Measurements from ENCODE around the gene ASH1L. TPM values are rescaled to one million over a fixed set of nuclear protein-coding genes. Genes with fewer than 3 reads are reported as not detected.
A peak's percentile ranks its signal among the peaks of the same experiment; 100 is the strongest.
"Not testable (repeated sequence)": the region's sequence is repeated elsewhere in the genome, so short reads cannot be mapped to it uniquely, and the experiment has no call there.

Gene ASH1L
- total and polyA plus RNA-seq, 2 experiments from 2014 or later: 23.6 to 24.7 TPM

- H3K36me3 Mint-ChIP-seq (ENCODE audit: low read depth); H3K4me1 ChIP-seq (ENCODE audit: insufficient read depth); H3F3A ChIP-seq (replicated peaks; ENCODE audit: low read depth); H3K9me2 ChIP-seq (ENCODE audit: insufficient read depth); H3K27ac Mint-ChIP-seq; H3K36me3 ChIP-seq (ENCODE audit: insufficient read depth); H4K20me1 ChIP-seq (replicated peaks; ENCODE audit: insufficient read depth); H3K4me3 Mint-ChIP-seq; H3K27me3 ChIP-seq (ENCODE audit: insufficient read depth); H3K79me2 ChIP-seq (replicated peaks; ENCODE audit: insufficient read depth); H3K27me3 Mint-ChIP-seq (ENCODE audit: insufficient read depth, low read depth, poor library complexity); H3K9me3 Mint-ChIP-seq; DNase-seq (ENCODE audit: low spot score): not testable (repeated sequence)
- H3K4me3 ChIP-seq: peak overlapping the region; percentile 34
- peak overlapping the region; percentile 77; the same call in 1 of the 2 replicates for H3K27ac ChIP-seq (ENCODE audit: low read depth)
- H2AFZ ChIP-seq: peak overlapping the region; percentile 84; the same call in 1 of the 2 replicates
- H3K4me2 ChIP-seq: peak overlapping the region; percentile 59
- peak; percentile 18; the same call in 2 of the 3 replicates for ATAC-seq
- H3K4me1 Mint-ChIP-seq: peaks cover 19% of the 10 kb centered on the region
Measured at GRCh38 chr1:155599828-155600572, 37.4 kb upstream of the ASH1L start.

- H3K27ac ChIP-seq (ENCODE audit: low read depth): peak overlapping the region; percentile 63; the same call in 1 of the 2 replicates
- Mint-ChIP-seq H3K4me3 (peak overlapping the region; percentile 32; the same call in 1 of the 3 replicates), H3K27ac (peak overlapping the region; percentile 78; the same call in 1 of the 2 replicates), H3K4me1 (peaks cover 19% of the 10 kb centered on the region), H3K27me3 (ENCODE audit: insufficient read depth, low read depth, poor library complexity) (peaks cover 2% of the 10 kb centered on the region), H3K36me3 (ENCODE audit: low read depth) (no peaks in the 10 kb centered on the region), H3K9me3 (no peaks in the 10 kb centered on the region)
- no peak overlapping the region for H2AFZ ChIP-seq
- no peaks in the 10 kb centered on the region for H3K27me3 ChIP-seq (ENCODE audit: insufficient read depth)
- TF ChIP-seq, protein P1, sequence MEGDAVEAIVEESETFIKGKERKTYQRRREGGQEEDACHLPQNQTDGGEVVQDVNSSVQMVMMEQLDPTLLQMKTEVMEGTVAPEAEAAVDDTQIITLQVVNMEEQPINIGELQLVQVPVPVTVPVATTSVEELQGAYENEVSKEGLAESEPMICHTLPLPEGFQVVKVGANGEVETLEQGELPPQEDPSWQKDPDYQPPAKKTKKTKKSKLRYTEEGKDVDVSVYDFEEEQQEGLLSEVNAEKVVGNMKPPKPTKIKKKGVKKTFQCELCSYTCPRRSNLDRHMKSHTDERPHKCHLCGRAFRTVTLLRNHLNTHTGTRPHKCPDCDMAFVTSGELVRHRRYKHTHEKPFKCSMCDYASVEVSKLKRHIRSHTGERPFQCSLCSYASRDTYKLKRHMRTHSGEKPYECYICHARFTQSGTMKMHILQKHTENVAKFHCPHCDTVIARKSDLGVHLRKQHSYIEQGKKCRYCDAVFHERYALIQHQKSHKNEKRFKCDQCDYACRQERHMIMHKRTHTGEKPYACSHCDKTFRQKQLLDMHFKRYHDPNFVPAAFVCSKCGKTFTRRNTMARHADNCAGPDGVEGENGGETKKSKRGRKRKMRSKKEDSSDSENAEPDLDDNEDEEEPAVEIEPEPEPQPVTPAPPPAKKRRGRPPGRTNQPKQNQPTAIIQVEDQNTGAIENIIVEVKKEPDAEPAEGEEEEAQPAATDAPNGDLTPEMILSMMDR (conservative IDR thresholded peaks at IDR 0.05; ENCODE audit: low read depth in 2 of 2): peak in 1 of 2 experiments; percentile 33; a peak in 2 of 4 replicates
- no peak for TF ChIP-seq NANOG (IDR thresholded peaks at IDR 0.05; ENCODE audit: borderline replicate concordance)
- peak; percentile 56 for DNase-seq (ENCODE audit: low spot score)
- peak; percentile 90 for ATAC-seq
- H3K4me3 ChIP-seq: peak overlapping the region; percentile 8
- H3K4me1 ChIP-seq (ENCODE audit: insufficient read depth): peaks cover 10% of the 10 kb centered on the region
- no peaks in the 10 kb centered on the region for H3K9me2 ChIP-seq (ENCODE audit: insufficient read depth)
- H3K36me3 ChIP-seq (ENCODE audit: insufficient read depth): no peaks in the 10 kb centered on the region
- no peaks in the 10 kb centered on the region for H3F3A ChIP-seq (replicated peaks; ENCODE audit: low read depth)
- H4K20me1 ChIP-seq (replicated peaks; ENCODE audit: insufficient read depth): no peaks in the 10 kb centered on the region
- H3K4me2 ChIP-seq: peak overlapping the region; percentile 59
- H3K79me2 ChIP-seq (replicated peaks; ENCODE audit: insufficient read depth): no peaks in the 10 kb centered on the region
Measured at GRCh38 chr1:155598842-155599331, 36.3 kb upstream of the ASH1L start.

GRCh38 chr1:155596864-155597263 is 34.3 kb upstream of the ASH1L start:
- H4K20me1 ChIP-seq (replicated peaks; ENCODE audit: insufficient read depth): no peaks in the 10 kb centered on the region
- no peaks in the 10 kb centered on the region for H3K27me3 ChIP-seq (ENCODE audit: insufficient read depth)
- no peak for ATAC-seq
- no peak overlapping the region for H3K27ac ChIP-seq (ENCODE audit: low read depth)
- H3K4me3 ChIP-seq: no peak overlapping the region
- H3F3A ChIP-seq (replicated peaks; ENCODE audit: low read depth): no peaks in the 10 kb centered on the region
- no peak overlapping the region for H3K4me2 ChIP-seq
- H2AFZ ChIP-seq: no peak overlapping the region
- no peak overlapping the region for H3K27ac Mint-ChIP-seq
- H3K4me1 ChIP-seq (ENCODE audit: insufficient read depth): peaks cover 10% of the 10 kb centered on the region
- H3K36me3 ChIP-seq (ENCODE audit: insufficient read depth): no peaks in the 10 kb centered on the region
- no peaks in the 10 kb centered on the region for H3K9me2 ChIP-seq (ENCODE audit: insufficient read depth)
- peaks cover 19% of the 10 kb centered on the region for H3K4me1 Mint-ChIP-seq
- H3K36me3 Mint-ChIP-seq (ENCODE audit: low read depth): no peaks in the 10 kb centered on the region
- H3K27me3 Mint-ChIP-seq (ENCODE audit: insufficient read depth, low read depth, poor library complexity): peaks cover 2% of the 10 kb centered on the region
- no peaks in the 10 kb centered on the region for H3K9me3 Mint-ChIP-seq
- no peaks in the 10 kb centered on the region for H3K79me2 ChIP-seq (replicated peaks; ENCODE audit: insufficient read depth)
- no peak overlapping the region for H3K4me3 Mint-ChIP-seq
- no peak for DNase-seq (ENCODE audit: low spot score)
- TF ChIP-seq JUNB (IDR thresholded peaks at IDR 0.05; ENCODE audit: unreplicated experiment) (no peak), REST (IDR thresholded peaks at IDR 0.05; ENCODE audit: unreplicated experiment) (no peak), EZH2phosphoT487 (IDR thresholded peaks at IDR 0.05; ENCODE audit: unreplicated experiment) (no peak), ZNF114 (CRISPR knock-in tag; IDR thresholded peaks at IDR 0.05) (no peak), EZH2 (IDR thresholded peaks at IDR 0.05; ENCODE audit: low read depth, unreplicated experiment) (no peak), STAT1 (IDR thresholded peaks at IDR 0.05; ENCODE audit: unreplicated experiment) (no peak), CREB1 (CRISPR knock-in tag; IDR thresholded peaks at IDR 0.05; ENCODE audit: low read depth) (no peak)
- TF ChIP-seq, protein P1 (conservative IDR thresholded peaks at IDR 0.05; ENCODE audit: low read depth in 2 of 2): no peak

Measured in GM23338 (cell line).